ENCODE data around the gene PIAS3.

PIAS3 gene

GRCh38 chr1:145858901-145859490 is at the start of gene PIAS3:
TSS of gene PIAS3 (minus strand) at chr1:145859081. CDS start at chr1:145858990, 91 bp downstream.
- DNase-seq: peak; percentile 97

GRCh38 chr1:145908653-145909052 is 49.8 kb upstream of the PIAS3 start:
- DNase-seq: no peak

GRCh38 chr1:145906954-145907753 is 48.3 kb upstream of the PIAS3 start:
- no peak for DNase-seq

GRCh38 chr1:145901312-145902021 is 42.6 kb upstream of the PIAS3 start:
- DNase-seq: no peak

- DNase-seq: no peak
Measured at GRCh38 chr1:145898756-145899155, 39.9 kb upstream of the PIAS3 start.

- DNase-seq: no peak
Measured at GRCh38 chr1:145897969-145898368, 39.1 kb upstream of the PIAS3 start.

GRCh38 chr1:145895471-145895870 is 36.6 kb upstream of the PIAS3 start:
- no peak for DNase-seq

- DNase-seq: no peak
Measured at GRCh38 chr1:145893306-145894055, 34.6 kb upstream of the PIAS3 start.

- no peak for DNase-seq
Measured at GRCh38 chr1:145892486-145893087, 33.7 kb upstream of the PIAS3 start.

GRCh38 chr1:145891587-145892485 is 33.0 kb upstream of the PIAS3 start:
- DNase-seq: peak; percentile 83

GRCh38 chr1:145891143-145891542 is 32.3 kb upstream of the PIAS3 start:
- no peak for DNase-seq

GRCh38 chr1:145889722-145890121 is 30.8 kb upstream of the PIAS3 start:
- no peak for DNase-seq

GRCh38 chr1:145887631-145888030 is 28.8 kb upstream of the PIAS3 start:
- no peak for DNase-seq

GRCh38 chr1:145886816-145887215 is 27.9 kb upstream of the PIAS3 start:
- no peak for DNase-seq

- no peak for DNase-seq
Measured at GRCh38 chr1:145886390-145886789, 27.5 kb upstream of the PIAS3 start.

GRCh38 chr1:145885738-145886287 is 26.9 kb upstream of the PIAS3 start, which contains the start of gene ANKRD35:
TSS of gene ANKRD35 (minus strand) at chr1:145885866. CDS start at chr1:145885758, 108 bp downstream.
- DNase-seq: peak; percentile 94

GRCh38 chr1:145884675-145885074 is 25.8 kb upstream of the PIAS3 start:
- DNase-seq: no peak

- no peak for DNase-seq
Measured at GRCh38 chr1:145879775-145880174, 20.9 kb upstream of the PIAS3 start.

GRCh38 chr1:145878724-145879123 is 19.8 kb upstream of the PIAS3 start:
- no peak for DNase-seq

- no peak for DNase-seq
Measured at GRCh38 chr1:145877923-145878486, 19.1 kb upstream of the PIAS3 start.

GRCh38 chr1:145874646-145875045 is 15.8 kb upstream of the PIAS3 start:
- no peak for DNase-seq

Measured in 8988T (cell line).